SH-SY5Y (cell line): ENCODE measurements around the gene TM2D3.

Source experiments
- GATA2 ChIP-seq: IDR thresholded peaks from 2 replicates; pipeline ENCODE4 v1.6.1; 2011; ENCODE audit warnings: mild to moderate bottlenecking, low read depth, low read length
- GATA3 ChIP-seq: IDR thresholded peaks from 2 replicates; pipeline ENCODE4 v1.6.1; 2011; ENCODE audit warnings: low read depth, mild to moderate bottlenecking, low read length, moderate library complexity

GRCh38 chr15:101599091-101599490 is 53.1 kb downstream of the TM2D3 start:
- TF ChIP-seq GATA3 (no peak), GATA2 (no peak)
